Prostate gland (tissue), 2 donors: ENCODE data around the gene PINLYP.

Source experiments
- POLR2A ChIP-seq: fragments of 450-650 bp; IDR thresholded peaks from one replicate; pipeline ENCODE4 v1.6.1; 2016; ENCODE audit warnings: antibody characterized with exemption, mild to moderate bottlenecking
- TF ChIP-seq, protein P1 (sequence below), 4 experiments: fragments of 200-600 bp in 2 of 4; fragments of 450-650 bp in 2 of 4; sonication (generic) in 2 of 4; IDR thresholded peaks; 1 replicate in 3 of 4; 2 replicates in 1 of 4; pipeline ENCODE4 v1.5.1; 2016 to 2019; ENCODE audit warnings: antibody characterized with exemption in 4 of 4, mild to moderate bottlenecking in 2 of 4, moderate library complexity in 2 of 4

DNA sequence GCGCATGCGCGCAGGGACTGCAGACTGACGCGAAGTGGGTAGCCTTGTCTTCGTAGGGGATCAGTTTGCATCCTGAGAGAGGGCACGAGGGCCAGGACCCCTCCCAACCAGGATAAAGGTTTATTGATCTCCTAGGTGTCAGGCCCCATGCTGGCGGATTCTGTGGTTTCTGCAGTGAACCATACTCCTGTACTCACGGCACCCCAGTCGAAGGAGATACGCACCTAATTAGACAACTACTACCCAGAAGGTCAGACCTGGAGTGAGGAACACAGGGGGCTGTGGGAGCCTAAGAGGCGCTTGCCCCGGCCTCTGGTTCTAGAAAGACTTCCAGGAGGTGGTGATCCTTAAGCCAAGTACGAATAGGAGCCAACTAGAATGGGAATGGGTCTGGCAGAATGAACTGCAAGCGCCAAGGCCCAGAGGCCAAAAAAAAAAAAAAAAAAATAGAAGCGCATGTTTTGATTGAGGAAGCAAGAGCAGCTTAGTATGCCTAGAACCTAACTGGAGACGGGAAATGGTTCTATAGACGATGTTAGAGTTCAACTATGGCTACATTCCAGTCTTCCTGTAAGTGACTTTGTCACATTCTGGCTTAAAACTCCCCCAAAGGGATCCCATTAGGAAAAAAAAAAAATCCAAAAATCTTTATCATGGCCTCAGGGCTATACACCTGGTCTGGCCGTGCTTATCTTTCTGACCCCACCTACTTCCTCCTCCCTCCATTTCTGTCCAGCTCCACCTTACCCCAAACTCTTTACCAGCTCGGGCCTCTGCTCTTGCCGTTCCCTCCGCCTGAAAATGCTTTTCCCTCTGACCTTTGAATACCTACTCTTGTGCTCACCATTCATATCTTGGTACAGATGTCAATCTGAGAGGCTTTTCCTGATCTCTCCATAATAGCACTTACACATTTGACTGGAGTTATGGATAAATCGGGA, 44.7 kb downstream of the PINLYP start:
- TF ChIP-seq, protein P1, sequence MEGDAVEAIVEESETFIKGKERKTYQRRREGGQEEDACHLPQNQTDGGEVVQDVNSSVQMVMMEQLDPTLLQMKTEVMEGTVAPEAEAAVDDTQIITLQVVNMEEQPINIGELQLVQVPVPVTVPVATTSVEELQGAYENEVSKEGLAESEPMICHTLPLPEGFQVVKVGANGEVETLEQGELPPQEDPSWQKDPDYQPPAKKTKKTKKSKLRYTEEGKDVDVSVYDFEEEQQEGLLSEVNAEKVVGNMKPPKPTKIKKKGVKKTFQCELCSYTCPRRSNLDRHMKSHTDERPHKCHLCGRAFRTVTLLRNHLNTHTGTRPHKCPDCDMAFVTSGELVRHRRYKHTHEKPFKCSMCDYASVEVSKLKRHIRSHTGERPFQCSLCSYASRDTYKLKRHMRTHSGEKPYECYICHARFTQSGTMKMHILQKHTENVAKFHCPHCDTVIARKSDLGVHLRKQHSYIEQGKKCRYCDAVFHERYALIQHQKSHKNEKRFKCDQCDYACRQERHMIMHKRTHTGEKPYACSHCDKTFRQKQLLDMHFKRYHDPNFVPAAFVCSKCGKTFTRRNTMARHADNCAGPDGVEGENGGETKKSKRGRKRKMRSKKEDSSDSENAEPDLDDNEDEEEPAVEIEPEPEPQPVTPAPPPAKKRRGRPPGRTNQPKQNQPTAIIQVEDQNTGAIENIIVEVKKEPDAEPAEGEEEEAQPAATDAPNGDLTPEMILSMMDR (IDR thresholded peaks at IDR 0.05), result no peak
- no peak for TF ChIP-seq POLR2A
